KMS-11 (cell line): Measurements from ENCODE around the gene ERICH3.

Experiments
- H2AFZ ChIP-seq: fragments of 200-600 bp; sonication (generic); 2 replicates; pipeline ENCODE4 v1.6.1; 2016; ENCODE audit warnings: antibody characterized with exemption, mixed run types, low read depth
- H3K27ac ChIP-seq: fragments of 200-600 bp; sonication (generic); 2 replicates; pipeline ENCODE4 v1.6.1; 2016; ENCODE audit warnings: mild to moderate bottlenecking, mixed run types
- H3K27me3 ChIP-seq: fragments of 200-600 bp; sonication (generic); 2 replicates; pipeline ENCODE4 v1.6.1; 2017; ENCODE audit warnings: mild to moderate bottlenecking, low read depth, mixed run types, moderate library complexity; ENCODE audit not compliant: insufficient read depth
- H3K36me3 ChIP-seq: fragments of 200-600 bp; sonication (generic); 2 replicates; pipeline ENCODE4 v1.6.1; 2017; ENCODE audit warnings: mild to moderate bottlenecking, mixed run types; ENCODE audit not compliant: insufficient read depth
- H3K4me1 ChIP-seq: fragments of 200-600 bp; sonication (generic); 2 replicates; pipeline ENCODE4 v1.6.1; 2016; ENCODE audit warnings: mild to moderate bottlenecking, low read depth, mixed run types; ENCODE audit not compliant: poor library complexity, severe bottlenecking
- H3K4me2 ChIP-seq: fragments of 200-600 bp; sonication (generic); 2 replicates; pipeline ENCODE4 v1.7.0; 2016; ENCODE audit warnings: mild to moderate bottlenecking, mixed run types
- H3K4me3 ChIP-seq: fragments of 200-600 bp; sonication (generic); IDR thresholded peaks from 2 replicates; pipeline ENCODE4 v1.6.1; 2017; ENCODE audit warnings: low read depth, low read length, mixed read lengths; ENCODE audit not compliant: insufficient read depth
- H3K79me2 ChIP-seq: fragments of 200-600 bp; sonication (generic); 2 replicates; pipeline ENCODE4 v1.6.1; 2016; ENCODE audit warnings: low read depth, mixed run types; ENCODE audit not compliant: insufficient read depth
- H3K9ac ChIP-seq: fragments of 200-600 bp; sonication (generic); 2 replicates; pipeline ENCODE4 v1.6.1; 2016; ENCODE audit warnings: mild to moderate bottlenecking, mixed run types
- H4K20me1 ChIP-seq: fragments of 200-600 bp; sonication (generic); 2 replicates; pipeline ENCODE4 v1.6.1; 2016; ENCODE audit warnings: mild to moderate bottlenecking, mixed run types; ENCODE audit not compliant: insufficient read depth
- TF ChIP-seq, protein P1 (sequence below): fragments of 200-600 bp; sonication (generic); conservative IDR thresholded peaks from 2 replicates; pipeline ENCODE4 v1.6.1; 2017; ENCODE audit warnings: low read depth, mild to moderate bottlenecking, antibody characterized with exemption, low read length, moderate library complexity, mixed read lengths

ERICH3 gene

DNA sequence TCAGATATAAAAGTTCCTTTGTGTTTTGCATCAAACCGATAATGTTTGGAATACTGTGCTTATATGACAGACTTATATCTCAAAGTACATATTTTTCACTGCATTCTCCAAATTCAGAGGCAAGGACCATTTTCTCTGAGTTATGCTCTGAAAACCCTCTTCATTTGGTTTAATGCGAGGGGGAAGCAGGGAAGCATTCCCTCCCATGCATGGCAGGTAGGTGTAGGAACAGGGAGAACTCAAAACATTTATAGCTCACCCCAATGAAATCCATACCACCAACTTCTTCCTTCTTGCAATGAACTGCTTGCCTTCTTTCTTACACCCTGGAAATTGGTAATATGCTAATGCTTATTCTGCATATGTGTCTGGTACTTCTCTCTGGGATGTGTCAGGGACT is 10.7 kb upstream of the ERICH3 start:
- H2AFZ ChIP-seq = no peak overlapping the region

DNA sequence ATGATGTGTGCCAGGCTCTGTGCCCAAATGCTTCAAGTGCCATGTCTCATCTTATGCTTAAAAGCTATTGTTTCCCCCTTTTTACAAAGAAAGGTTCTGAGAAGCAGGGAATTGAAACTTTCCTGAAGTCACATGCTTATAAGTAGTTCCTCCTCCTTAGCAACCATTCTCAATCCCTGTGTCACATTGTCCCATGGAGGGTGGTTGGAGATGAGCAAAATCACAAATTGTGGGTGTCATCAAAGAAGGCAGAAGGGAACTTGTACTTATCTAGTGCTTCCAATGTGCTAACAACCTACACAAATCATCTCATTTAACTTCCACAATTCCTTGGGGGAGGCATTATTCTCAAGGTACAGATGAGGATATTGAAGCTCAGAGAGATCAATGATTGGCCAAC is 10.1 kb upstream of the ERICH3 start:
- H2AFZ ChIP-seq = no peak overlapping the region
- TF ChIP-seq, protein P1, sequence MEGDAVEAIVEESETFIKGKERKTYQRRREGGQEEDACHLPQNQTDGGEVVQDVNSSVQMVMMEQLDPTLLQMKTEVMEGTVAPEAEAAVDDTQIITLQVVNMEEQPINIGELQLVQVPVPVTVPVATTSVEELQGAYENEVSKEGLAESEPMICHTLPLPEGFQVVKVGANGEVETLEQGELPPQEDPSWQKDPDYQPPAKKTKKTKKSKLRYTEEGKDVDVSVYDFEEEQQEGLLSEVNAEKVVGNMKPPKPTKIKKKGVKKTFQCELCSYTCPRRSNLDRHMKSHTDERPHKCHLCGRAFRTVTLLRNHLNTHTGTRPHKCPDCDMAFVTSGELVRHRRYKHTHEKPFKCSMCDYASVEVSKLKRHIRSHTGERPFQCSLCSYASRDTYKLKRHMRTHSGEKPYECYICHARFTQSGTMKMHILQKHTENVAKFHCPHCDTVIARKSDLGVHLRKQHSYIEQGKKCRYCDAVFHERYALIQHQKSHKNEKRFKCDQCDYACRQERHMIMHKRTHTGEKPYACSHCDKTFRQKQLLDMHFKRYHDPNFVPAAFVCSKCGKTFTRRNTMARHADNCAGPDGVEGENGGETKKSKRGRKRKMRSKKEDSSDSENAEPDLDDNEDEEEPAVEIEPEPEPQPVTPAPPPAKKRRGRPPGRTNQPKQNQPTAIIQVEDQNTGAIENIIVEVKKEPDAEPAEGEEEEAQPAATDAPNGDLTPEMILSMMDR = no peak
- no peak overlapping the region for H3K9ac ChIP-seq
- no peak overlapping the region for H3K4me3 ChIP-seq
- no peaks in the 10 kb centered on the region for H3K79me2 ChIP-seq
- no peak overlapping the region for H3K27ac ChIP-seq
- H4K20me1 ChIP-seq = no peaks in the 10 kb centered on the region
- no peaks in the 10 kb centered on the region for H3K4me1 ChIP-seq
- H3K27me3 ChIP-seq = no peaks in the 10 kb centered on the region
- H3K4me2 ChIP-seq = no peak overlapping the region
- no peaks in the 10 kb centered on the region for H3K36me3 ChIP-seq

More for the DNA sequence above, 10.7 kb upstream of the ERICH3 start:
- TF ChIP-seq, protein P1 = no peak
- no peak overlapping the region for H3K27ac ChIP-seq
- no peaks in the 10 kb centered on the region for H3K79me2 ChIP-seq
- no peaks in the 10 kb centered on the region for H4K20me1 ChIP-seq
- no peaks in the 10 kb centered on the region for H3K27me3 ChIP-seq
- no peak overlapping the region for H3K9ac ChIP-seq
- H3K36me3 ChIP-seq = no peaks in the 10 kb centered on the region
- no peak overlapping the region for H3K4me3 ChIP-seq
- peaks cover 3% of the 10 kb centered on the region for H3K4me1 ChIP-seq
- H3K4me2 ChIP-seq = no peak overlapping the region

- Histone ChIP-seq H3K4me1 (no peaks in the 10 kb centered on the region), H3K27ac (no peak overlapping the region), H3K79me2 (no peaks in the 10 kb centered on the region), H4K20me1 (no peaks in the 10 kb centered on the region), H2AFZ (no peak overlapping the region), H3K4me3 (no peak overlapping the region), H3K4me2 (no peak overlapping the region), H3K27me3 (no peaks in the 10 kb centered on the region), H3K9ac (no peak overlapping the region), H3K36me3 (no peaks in the 10 kb centered on the region)
- TF ChIP-seq, protein P1 = no peak
Observed at GRCh38 chr1:74681851-74682250, 8.3 kb upstream of the ERICH3 start.

DNA sequence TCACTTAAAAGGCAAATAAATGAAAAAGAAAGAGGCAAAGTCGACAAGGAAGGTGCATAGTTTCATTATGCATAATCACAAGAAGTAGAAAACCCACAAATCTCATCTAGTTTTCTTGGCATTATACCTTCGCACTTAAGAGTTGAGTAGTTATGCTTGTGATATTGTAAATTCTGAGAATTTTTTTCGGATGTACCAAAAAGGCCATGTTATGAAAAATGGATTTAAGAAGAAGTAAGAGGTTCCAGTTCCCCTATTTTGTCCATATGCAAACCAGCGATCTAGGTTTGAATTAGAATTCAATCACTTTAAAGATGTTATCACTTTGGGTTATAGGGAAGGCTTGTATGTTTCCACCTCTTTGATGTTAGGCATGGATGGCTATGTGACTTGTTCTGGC is 7.9 kb upstream of the ERICH3 start:
- H3K4me1 ChIP-seq = no peaks in the 10 kb centered on the region
- H3K36me3 ChIP-seq = no peaks in the 10 kb centered on the region
- no peaks in the 10 kb centered on the region for H3K79me2 ChIP-seq
- H3K27me3 ChIP-seq = no peaks in the 10 kb centered on the region
- H3K27ac ChIP-seq = no peak overlapping the region
- H3K4me3 ChIP-seq = no peak overlapping the region
- H4K20me1 ChIP-seq = no peaks in the 10 kb centered on the region
- TF ChIP-seq, protein P1 = no peak
- no peak overlapping the region for H3K4me2 ChIP-seq
- H3K9ac ChIP-seq = no peak overlapping the region
- no peak overlapping the region for H2AFZ ChIP-seq
